ENCODE measurements around the gene HSD11B1.

Gene HSD11B1

GRCh38 chr1:209717818-209718217 is 13.2 kb downstream of the HSD11B1 start:
- H3K27me3 ChIP-seq (ENCODE audit: insufficient read depth, low read length, poor library complexity, severe bottlenecking): no peaks in the 10 kb centered on the region
- H3K9ac ChIP-seq (ENCODE audit: low read depth, low read length, poor library complexity, severe bottlenecking): no peak overlapping the region
- H3K9me2 ChIP-seq (replicated peaks; ENCODE audit: low read depth, low read length): no peaks in the 10 kb centered on the region
- no peaks in the 10 kb centered on the region for H3F3A ChIP-seq (ENCODE audit: low read depth)
- H3K9me3 ChIP-seq (ENCODE audit: insufficient read depth, low read depth, low read length): no peaks in the 10 kb centered on the region
- H3K4me2 ChIP-seq (ENCODE audit: low read depth, low read length, poor library complexity, severe bottlenecking): no peak overlapping the region
- no peak overlapping the region for H3K4me3 ChIP-seq (ENCODE audit: low read length, poor library complexity, severe bottlenecking)
- H2AFZ ChIP-seq (ENCODE audit: low read length): no peak overlapping the region
- H3K4me1 ChIP-seq (ENCODE audit: insufficient read depth, low read length, poor library complexity, severe bottlenecking): no peaks in the 10 kb centered on the region
- H3K36me3 ChIP-seq (ENCODE audit: insufficient read depth, low read length): no peaks in the 10 kb centered on the region
- H3K79me2 ChIP-seq (ENCODE audit: insufficient read depth, low read length): no peaks in the 10 kb centered on the region
- no peaks in the 10 kb centered on the region for H4K20me1 ChIP-seq (ENCODE audit: insufficient read depth, low read length, poor library complexity, severe bottlenecking)
- TF ChIP-seq EZH2phosphoT487 (IDR thresholded peaks at IDR 0.05; ENCODE audit: borderline replicate concordance) (no peak), CTCF (conservative IDR thresholded peaks at IDR 0.05; ENCODE audit: low read length) (no peak)

DNA sequence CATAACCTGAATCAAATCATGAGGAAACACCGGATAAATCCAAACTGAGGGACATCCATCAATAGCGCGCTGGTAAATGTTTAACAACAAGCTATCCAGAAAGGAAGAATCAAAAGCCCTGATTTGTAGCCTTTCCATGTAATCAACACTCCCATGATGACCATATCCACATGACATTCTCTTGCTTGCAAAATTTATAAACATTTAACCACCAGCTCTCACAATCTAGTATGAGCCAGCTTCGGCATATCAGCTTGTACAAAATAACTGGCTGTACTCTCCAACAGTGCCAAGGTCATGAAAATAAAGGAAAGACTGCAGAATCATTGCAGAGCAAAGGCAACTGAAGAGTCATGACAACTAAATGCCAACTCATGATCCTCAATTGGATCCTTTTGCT is 15.7 kb downstream of the HSD11B1 start:
- H3K9ac ChIP-seq (ENCODE audit: low read depth, low read length, poor library complexity, severe bottlenecking): no peak overlapping the region
- no peaks in the 10 kb centered on the region for H3K27me3 ChIP-seq (ENCODE audit: insufficient read depth, low read length, poor library complexity, severe bottlenecking)
- no peak overlapping the region for H3K4me3 ChIP-seq (ENCODE audit: low read length, poor library complexity, severe bottlenecking)
- H3K4me1 ChIP-seq (ENCODE audit: insufficient read depth, low read length, poor library complexity, severe bottlenecking): no peaks in the 10 kb centered on the region
- H3K9me3 ChIP-seq (ENCODE audit: insufficient read depth, low read depth, low read length): no peaks in the 10 kb centered on the region
- no peaks in the 10 kb centered on the region for H3K79me2 ChIP-seq (ENCODE audit: insufficient read depth, low read length)
- TF ChIP-seq EZH2phosphoT487 (IDR thresholded peaks at IDR 0.05; ENCODE audit: borderline replicate concordance): no peak
- no peak for TF ChIP-seq CTCF (conservative IDR thresholded peaks at IDR 0.05; ENCODE audit: low read length)
- no peaks in the 10 kb centered on the region for H3K36me3 ChIP-seq (ENCODE audit: insufficient read depth, low read length)
- no peak overlapping the region for H2AFZ ChIP-seq (ENCODE audit: low read length)
- H3K9me2 ChIP-seq (replicated peaks; ENCODE audit: low read depth, low read length): no peaks in the 10 kb centered on the region
- no peaks in the 10 kb centered on the region for H4K20me1 ChIP-seq (ENCODE audit: insufficient read depth, low read length, poor library complexity, severe bottlenecking)
- H3F3A ChIP-seq (ENCODE audit: low read depth): no peaks in the 10 kb centered on the region
- no peak overlapping the region for H3K4me2 ChIP-seq (ENCODE audit: low read depth, low read length, poor library complexity, severe bottlenecking)

DNA sequence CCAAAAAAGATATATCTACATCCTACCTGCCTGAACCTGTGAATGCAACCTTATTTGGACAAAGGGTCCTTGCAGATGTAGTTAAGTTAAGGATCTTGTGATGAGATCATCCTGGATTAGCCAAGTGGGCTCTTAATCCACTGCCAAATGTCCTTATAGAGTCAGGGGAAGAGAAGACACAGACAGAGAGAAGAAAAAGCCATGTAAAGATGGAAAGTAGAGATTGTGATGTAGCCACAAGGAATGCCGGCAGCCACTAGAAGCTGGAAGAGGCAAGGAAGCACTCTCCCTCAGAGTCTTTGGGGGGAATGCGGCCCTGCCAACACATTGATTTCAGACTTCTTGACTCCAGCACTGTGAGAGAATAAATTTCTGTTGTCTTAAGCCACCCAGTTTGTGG is 16.2 kb downstream of the HSD11B1 start:
- Histone ChIP-seq H2AFZ (ENCODE audit: low read length) (no peak overlapping the region), H3K9me3 (ENCODE audit: insufficient read depth, low read depth, low read length) (no peaks in the 10 kb centered on the region), H3F3A (ENCODE audit: low read depth) (no peaks in the 10 kb centered on the region), H3K4me1 (ENCODE audit: insufficient read depth, low read length, poor library complexity, severe bottlenecking) (no peaks in the 10 kb centered on the region), H3K9me2 (replicated peaks; ENCODE audit: low read depth, low read length) (no peaks in the 10 kb centered on the region), H3K4me3 (ENCODE audit: low read length, poor library complexity, severe bottlenecking) (no peak overlapping the region), H3K79me2 (ENCODE audit: insufficient read depth, low read length) (no peaks in the 10 kb centered on the region), H3K9ac (ENCODE audit: low read depth, low read length, poor library complexity, severe bottlenecking) (no peak overlapping the region), H3K27me3 (ENCODE audit: insufficient read depth, low read length, poor library complexity, severe bottlenecking) (no peaks in the 10 kb centered on the region), H4K20me1 (ENCODE audit: insufficient read depth, low read length, poor library complexity, severe bottlenecking) (no peaks in the 10 kb centered on the region), H3K4me2 (ENCODE audit: low read depth, low read length, poor library complexity, severe bottlenecking) (no peak overlapping the region), H3K36me3 (ENCODE audit: insufficient read depth, low read length) (no peaks in the 10 kb centered on the region)
- TF ChIP-seq CTCF (conservative IDR thresholded peaks at IDR 0.05; ENCODE audit: low read length): no peak
- TF ChIP-seq EZH2phosphoT487 (IDR thresholded peaks at IDR 0.05; ENCODE audit: borderline replicate concordance): no peak

Data from Loucy (cell line).